GM08714 (cell line): Measurements from ENCODE around the gene RNF144A.

Experiments
- H3K4me3 ChIP-seq: fragments of 200-500 bp; sonication (Bioruptor generic); 2 replicates; pipeline ENCODE4 v1.5.1; 2014; ENCODE audit warnings: mild to moderate bottlenecking, low read length, inconsistent platforms
- ZNF274 ChIP-seq: IDR thresholded peaks from 2 replicates; pipeline ENCODE4 v1.6.1; 2012; ENCODE audit warnings: mild to moderate bottlenecking, low read depth, low read length

Gene RNF144A

DNA sequence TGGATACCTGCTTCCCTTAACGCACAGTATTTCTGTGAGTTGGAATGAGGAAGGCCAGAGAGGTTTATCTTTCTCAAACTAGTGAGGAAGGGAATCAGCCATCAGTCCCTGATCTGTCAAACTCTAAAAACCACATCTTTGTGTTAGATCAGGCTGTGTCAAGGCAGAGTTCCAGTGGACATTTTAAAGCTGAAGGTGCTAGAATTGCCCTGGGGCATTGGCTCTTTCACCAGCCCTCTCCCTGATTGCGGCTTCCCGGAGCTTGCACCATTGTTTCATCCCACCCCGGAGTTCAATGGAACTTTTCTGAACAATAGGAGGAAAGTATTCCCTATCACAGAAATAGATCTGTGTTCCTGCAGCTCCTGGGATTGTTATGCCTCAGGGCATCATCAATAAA, 110.2 kb downstream of the RNF144A start:
- no peak overlapping the region for H3K4me3 ChIP-seq
- TF ChIP-seq ZNF274, result no peak

DNA sequence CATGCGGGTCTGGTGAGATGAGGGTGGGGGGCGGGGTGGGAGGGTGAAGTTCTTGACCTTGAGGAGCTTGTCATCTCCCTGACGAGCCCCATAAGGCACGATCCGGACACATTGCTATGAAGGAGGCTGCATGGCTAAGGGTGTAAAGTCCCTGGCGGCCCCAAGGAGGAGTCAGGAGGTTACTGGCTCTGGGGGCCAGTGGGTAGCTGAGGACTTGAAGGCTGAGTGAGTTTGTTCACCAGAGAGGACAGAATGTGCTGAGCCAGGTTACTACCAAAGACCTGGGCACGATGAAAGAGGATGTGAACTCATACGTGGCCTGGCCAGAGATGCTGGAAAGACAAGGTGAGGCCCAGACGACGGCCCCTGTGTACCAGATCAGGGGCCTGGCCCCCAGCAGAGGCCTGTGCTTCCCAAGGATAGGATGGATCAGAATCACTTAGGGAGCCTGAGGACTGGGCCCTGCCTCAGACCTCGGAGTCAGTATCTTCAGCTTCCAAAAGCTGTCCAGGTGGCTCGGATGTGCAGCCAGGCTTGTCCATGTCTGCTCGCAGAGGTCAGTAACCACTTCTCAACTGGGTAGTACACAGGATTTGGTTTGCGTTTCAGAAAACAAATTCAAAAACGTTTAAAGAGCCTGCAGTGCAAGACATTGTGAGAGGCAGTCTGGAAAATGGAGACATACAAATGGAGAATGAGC, 110.9 kb downstream of the RNF144A start:
- TF ChIP-seq ZNF274, result no peak
- no peak overlapping the region for H3K4me3 ChIP-seq

DNA sequence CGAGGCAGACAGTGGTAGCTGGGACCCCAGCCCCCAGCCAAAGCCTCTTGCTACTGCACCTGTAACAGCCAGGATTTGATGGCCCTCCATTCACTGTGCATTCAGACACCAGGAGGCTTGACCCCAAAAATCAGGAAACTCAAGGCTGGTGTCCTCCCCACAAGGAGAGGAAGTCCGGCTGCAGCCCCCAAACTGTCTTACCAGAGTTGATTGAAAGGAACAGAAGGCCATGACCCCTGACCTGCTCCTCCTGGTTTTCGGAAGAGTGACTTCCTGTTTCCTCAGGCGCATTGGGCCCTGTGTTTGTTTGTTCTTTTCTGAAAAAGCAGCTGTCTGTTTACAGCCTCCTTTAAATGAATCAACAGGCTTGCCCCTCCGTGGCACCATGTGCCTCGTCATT, 111.6 kb downstream of the RNF144A start:
- H3K4me3 ChIP-seq, result no peak overlapping the region
- TF ChIP-seq ZNF274, result no peak

DNA sequence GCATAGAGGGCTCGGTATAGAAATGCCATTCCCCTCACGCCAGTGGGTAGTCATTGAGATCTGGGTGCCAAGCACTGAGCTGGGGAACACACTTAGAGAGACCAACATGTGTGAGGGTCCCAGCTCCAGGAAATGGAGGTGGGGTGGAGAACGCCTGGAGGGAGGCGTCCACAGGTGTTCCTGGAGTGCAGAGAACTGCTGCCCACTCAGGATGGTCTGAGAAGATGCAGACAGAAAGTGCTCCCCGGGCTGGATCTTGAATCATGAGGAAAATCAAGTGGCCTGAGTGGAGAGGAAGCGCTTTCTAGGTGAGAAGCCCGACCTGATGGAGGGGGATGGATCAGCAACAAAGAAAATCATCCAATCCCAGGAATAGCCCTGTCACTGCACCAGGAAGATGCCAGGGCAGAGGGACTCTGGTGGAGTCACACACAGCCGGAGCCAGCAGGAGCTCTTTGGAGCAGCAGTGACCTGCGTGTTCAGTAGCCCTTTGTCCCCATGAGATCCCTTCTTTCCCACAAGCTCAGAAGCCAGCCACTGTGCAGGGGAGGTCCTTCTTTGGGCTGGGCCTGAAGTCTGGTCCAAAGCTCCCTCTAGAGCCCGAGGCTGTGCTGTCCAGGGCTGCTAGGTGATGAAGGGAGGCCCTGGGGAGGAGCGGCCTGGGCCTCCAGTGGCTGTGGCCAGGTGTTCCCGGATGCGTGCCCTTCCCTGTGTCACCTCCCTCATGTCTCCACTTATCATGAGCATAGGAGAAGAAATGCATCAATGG, 112.3 kb downstream of the RNF144A start:
- H3K4me3 ChIP-seq, result no peak overlapping the region
- no peak for TF ChIP-seq ZNF274

DNA sequence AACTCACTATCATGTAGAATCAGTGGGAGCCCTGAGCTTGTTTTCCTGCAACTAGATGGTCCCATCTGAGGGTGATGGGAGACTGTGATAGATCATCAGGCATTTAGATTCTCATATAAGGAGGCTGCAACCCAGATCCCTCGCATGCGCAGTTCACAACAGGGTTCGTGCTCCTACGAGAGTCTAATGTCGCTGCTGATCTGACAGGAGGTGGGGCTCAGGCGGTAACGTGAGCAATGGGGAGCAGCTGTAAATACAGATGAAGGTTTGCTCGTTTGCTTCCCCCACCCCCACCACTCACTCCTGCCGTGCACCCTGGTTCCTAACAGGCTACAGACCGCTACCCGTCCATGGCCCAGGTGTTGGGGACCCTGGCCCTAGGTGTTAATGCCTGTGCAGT, 113.6 kb downstream of the RNF144A start:
- H3K4me3 ChIP-seq, result no peak overlapping the region
- no peak for TF ChIP-seq ZNF274

DNA sequence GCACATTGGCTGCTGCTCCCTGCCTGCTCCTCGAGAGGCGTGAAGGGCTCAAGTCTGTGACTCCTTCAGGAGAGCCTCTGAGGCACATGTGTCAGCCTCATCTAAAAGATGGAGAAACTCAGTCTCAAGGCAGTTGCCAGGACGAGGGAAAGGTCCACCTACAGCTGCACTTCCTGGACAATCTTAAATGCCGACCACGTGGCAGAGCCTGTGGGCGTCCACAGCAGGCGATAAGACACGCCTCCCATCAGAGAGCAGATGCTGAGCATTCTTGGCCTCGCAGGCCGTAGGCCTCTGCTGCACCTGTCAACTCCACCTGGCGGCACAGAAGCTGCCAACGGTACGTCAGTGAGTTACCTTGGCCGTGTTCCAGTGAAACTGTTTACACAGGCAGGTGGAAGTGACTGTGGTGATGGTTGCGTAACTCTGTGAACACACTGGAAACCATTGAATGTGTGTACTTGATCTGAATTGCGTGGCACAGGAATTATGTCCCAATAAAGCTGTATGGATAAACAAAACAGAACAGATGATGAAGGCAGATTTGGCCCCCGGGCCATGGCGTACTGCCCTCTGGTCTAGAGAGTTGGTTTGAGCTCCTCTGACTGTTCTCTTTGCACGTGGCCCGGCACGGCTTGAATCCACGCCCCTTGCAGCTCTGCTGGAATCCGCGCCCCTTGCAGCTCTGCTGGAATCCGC, 114.5 kb downstream of the RNF144A start:
- TF ChIP-seq ZNF274, result no peak
- H3K4me3 ChIP-seq, result no peak overlapping the region

DNA sequence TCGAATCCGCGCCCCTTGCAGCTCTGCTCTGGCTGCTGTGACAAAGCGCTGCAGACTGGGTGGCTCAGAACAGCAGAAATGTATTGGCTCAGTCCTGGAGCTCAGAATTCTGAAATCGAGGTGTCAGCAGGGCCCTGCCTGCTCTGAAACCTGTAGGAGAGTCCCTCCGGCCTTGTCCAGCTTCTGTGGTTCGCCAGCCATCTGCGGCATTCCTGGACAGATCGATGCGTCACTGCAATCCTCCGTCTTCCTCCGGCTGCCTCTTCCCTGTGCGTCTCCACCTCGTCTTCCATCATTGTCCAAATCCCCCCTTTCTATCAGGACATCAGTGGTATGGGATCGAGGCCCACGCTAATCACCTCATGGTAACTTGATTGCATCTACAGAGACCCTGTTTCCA, 115.2 kb downstream of the RNF144A start:
- TF ChIP-seq ZNF274, result no peak
- H3K4me3 ChIP-seq, result no peak overlapping the region

DNA sequence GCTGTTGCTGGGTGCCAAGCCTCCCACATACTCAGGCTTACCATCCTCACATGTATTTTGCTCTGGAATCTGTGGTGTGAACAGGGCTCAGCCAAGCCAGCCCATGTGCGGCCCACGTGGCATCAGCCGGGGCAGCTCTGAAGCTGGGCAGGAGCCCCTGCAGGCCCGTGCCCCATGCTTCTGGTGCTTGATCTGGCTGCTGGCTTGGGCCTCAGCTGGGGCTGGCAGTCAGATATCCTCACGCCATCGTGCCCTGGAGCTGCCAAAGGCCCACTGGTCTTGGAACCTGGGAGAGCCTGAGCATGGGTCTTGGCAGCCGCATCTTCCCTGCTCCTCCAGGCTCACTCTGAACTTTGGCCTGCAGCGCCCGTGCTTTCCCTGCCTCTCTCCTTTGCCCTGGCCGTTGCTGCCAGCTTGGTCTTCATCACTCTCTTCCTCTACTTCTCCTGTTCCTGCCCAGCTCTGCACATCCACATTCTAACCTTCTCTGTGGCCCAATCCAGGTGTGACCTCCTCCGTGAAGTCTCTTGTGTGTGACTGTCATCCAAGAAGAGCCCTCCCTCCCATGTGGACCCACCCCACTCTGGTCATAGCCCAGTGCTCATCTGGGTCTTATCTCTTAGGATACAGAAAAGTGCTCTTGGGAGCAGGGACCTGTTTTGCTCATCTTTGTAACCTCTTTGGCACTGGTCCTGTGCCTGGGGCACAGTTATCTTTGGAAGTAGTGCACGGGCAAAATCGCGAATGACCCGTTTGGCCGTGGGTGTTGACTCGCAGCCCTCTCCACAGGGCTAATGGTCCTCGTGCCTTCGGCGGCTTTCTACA, 116.1 kb downstream of the RNF144A start:
- TF ChIP-seq ZNF274, result no peak
- no peak overlapping the region for H3K4me3 ChIP-seq

DNA sequence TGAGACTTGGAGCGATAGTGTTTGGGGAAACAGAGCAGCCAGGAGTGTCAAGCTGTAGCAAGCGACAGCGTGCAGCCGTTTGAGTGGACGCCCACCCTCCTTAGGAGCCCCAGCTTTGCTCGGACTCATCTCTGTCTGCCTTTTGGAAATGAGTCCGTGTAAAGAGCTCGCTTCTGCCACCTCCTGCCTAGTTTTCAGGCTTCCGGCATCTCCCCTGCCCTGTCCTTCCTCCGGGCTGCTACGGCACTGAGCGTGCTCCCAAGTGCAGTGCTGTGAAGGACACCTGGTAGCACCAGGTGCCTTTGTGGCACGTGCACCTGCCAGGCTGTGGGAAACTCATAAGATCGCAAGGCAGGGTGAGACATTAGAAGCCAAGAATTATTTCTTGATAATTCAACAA, 117.1 kb downstream of the RNF144A start:
- no peak for TF ChIP-seq ZNF274

DNA sequence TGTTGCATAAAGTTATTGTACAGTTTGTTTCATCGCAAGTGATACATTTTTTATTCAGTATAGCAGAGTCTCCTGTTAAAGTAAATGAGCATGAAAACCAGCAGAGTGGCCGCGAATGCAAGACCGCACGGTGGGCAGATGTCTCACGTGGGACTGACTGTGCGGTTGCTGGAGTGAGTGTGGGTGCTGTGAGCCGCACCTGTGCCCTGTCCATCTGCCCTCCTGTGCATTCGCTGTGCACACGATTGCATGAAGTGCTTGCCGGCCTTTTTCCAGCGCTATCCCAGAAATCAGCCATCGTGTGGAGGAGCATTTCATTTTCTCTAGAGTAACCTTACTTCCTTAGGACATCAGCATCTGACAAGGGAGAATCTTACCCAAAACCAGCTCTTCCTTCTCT, 118.7 kb downstream of the RNF144A start:
- TF ChIP-seq ZNF274, result no peak
- H3K4me3 ChIP-seq, result no peak overlapping the region

More for the DNA sequence above, 117.1 kb downstream of the RNF144A start:
- no peak overlapping the region for H3K4me3 ChIP-seq

DNA sequence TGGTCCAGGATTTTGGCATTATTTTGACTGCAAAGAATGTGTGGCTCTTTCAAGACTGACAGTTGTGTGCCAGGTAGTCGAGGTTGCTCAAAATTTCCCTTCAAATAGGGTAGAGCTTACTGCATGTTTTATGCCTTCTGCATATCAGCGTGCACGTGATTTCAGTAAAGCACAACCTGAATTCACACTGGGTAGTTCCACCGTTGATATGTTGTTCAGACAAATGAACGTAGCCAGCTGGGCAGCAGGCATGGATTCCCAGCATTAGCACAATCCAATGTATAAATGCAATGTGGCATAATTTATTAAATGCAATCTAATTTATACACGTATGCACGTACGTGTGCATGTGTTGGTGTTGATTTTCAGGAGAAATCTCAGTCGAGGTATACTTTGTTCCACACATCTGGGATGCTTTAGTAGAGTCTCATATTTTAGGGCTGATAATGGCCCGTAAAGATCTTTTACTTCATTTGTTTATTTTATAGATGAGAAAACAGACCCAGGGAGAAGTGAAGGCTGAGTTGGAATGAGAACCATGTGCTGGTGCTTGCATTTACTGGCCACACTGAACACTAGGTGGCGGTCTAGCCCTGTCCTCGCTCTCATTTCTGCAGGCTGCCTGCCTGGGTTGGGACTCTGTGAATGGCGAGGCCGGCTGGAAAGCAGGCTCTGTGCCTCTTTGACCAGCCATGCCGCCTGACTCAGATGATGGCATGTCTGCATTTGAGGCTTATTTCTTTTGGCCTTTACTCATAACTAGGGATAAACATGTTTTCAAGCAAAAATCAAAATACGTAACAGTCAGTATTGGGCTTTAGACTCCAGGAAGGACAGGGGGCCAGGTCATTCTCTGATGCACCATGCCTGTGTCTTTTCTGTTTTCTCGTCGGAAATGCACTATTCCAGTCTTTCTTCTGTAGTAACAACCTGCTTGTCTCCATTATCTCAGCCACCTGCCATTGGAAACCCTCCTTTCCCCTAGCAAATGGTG, 120.4 kb downstream of the RNF144A start:
- no peak for TF ChIP-seq ZNF274

DNA sequence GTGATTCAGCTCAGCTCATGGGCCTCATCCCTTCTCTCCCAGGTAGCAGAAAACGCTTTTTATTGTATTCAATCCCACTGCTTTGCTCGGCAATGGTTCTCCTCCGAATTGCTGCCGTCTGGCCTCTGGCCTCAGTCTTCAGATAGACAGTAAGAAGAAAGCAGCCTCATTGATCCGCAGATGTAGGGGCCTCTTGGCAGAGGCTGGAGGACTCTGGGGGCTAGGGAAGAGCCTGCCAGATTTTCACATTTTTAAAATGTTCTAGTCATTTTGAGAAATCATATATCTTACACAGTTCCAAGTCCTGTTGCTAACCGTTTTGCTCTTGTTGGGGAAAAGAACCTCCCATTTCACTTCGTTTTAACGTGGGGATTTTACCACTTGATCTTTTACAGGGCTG, 123.3 kb downstream of the RNF144A start:
- TF ChIP-seq ZNF274, result no peak

More for the DNA sequence above, 120.4 kb downstream of the RNF144A start:
- no peak overlapping the region for H3K4me3 ChIP-seq

DNA sequence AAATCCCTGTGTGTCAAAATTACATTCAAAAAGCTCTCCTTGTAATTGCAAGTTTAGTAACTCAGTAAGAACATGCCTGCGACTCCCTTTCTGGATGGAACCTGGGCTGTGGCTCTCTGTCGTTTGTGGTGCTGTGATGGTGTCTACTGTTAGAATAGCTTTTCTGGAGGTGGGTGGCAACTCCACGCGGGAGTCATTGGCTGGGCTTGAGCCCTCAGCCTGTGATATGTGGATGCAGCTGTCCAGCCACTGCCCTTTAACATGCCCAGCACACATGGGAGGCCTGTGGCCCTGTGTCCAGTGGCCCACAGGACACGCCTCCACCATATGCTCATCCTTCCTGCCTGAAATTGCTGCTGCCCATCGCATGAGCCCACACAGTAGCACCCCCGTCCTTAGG, 124.2 kb downstream of the RNF144A start:
- H3K4me3 ChIP-seq, result no peak overlapping the region
- TF ChIP-seq ZNF274, result no peak

More for the DNA sequence above, 123.3 kb downstream of the RNF144A start:
- H3K4me3 ChIP-seq, result no peak overlapping the region
